ENCODE measurements around the gene SHROOM4. TPM values are rescaled to one million over a fixed set of nuclear protein-coding genes. Genes with fewer than 3 reads are reported as not detected.

SHROOM4 gene
- total RNA-seq, 4 donors from 2014 or later, result 4.6 to 14.1 (median 11.4) TPM

- Histone ChIP-seq H3K36me3 (no peaks in the 10 kb centered on the region), H3K9me3 (no peaks in the 10 kb centered on the region), H3K27me3 (peaks cover 0 to 9% of the 10 kb centered on the region in 2 donors), H3K27ac (no peak overlapping the region), H3K4me3 (no peak overlapping the region), H3K4me1 (no peaks in the 10 kb centered on the region)
- WGBS, 2 donors, result 89 to 96% methylated on average over 5 of the region's 5 CpGs
- no peak for TF ChIP-seq CTCF (IDR thresholded peaks at IDR 0.05)
- TF ChIP-seq POLR2A (IDR thresholded peaks at IDR 0.05), result no peak
- no peak for TF ChIP-seq EP300 (IDR thresholded peaks at IDR 0.05)
- DNase-seq (ENCODE audit: low spot score in 2 of 2), result no peak
These were observed 88.7 kb downstream of the SHROOM4 start for GRCh38 chrX:50725310-50725709.

DNA sequence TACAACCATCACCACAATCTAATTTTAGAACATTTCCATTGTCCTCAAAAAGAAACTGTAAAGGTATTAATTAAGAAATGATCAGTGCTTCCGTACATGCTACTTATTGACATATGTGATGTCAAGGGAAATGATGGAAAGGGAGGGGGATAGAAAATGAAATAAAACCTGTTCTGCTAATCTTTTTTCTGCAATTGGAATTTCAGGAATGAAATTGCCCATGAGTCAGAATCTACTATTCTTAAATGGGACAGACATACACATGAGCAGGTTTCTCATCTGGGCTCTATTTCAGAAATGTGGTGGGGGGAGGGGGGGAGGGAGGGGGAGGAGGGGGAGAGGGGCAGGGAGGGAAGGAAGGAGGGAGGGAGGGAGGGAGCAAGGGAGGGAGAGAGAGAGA lies 91.0 kb downstream of the SHROOM4 start:
- Histone ChIP-seq H3K9me3 (no peaks in the 10 kb centered on the region), H3K4me3 (no peak overlapping the region), H3K36me3 (no peaks in the 10 kb centered on the region), H3K27ac (no peak overlapping the region), H3K27me3 (peaks cover 0 to 9% of the 10 kb centered on the region in 2 donors), H3K4me1 (no peaks in the 10 kb centered on the region)
- WGBS, 2 donors, result 79 to 88% methylated on average over 1 of the region's 1 CpG
- TF ChIP-seq EP300 (IDR thresholded peaks at IDR 0.05) (no peak), CTCF (IDR thresholded peaks at IDR 0.05) (no peak), POLR2A (IDR thresholded peaks at IDR 0.05) (no peak)
- no peak for DNase-seq (ENCODE audit: low spot score in 2 of 2)

DNA sequence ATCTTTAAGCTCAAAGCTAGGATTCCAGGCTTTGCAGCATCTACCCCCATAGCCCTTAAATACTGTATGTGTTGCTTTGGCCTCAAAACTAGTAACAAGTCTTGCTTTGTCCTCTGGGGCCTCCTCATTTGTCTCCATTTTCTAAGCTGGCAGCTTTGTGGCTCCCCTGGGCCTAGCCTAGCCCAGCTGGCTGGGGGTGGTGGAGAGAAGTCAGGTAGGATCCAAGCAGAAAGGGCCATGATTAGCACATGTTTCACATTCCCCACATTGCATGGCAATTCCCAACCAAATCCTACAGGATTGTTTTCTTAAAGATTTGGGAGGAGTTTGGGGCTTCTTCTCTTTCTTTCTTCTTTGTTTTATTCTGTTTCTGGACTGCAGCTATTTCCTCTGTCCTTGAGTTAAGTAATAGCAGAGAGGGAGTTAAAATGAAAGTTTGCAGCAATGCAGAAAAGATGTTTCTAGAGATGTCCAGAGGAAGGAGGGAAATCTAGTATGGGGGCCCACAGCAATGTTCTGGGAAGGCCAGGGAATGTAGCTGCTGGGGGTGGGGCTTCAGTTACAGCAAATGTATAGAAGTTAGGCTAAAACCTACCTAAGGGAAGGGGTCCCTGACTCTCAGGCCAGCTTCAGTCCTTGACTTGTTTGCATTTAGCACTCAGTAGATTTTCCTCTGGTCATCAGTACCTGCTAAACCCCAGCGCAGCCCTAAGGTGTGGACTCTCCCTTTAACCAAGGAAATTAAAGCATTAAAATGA lies 92.1 kb downstream of the SHROOM4 start:
- Histone ChIP-seq H3K27ac (no peak overlapping the region), H3K4me3 (no peak overlapping the region), H3K27me3 (peaks cover 0 to 9% of the 10 kb centered on the region in 2 donors), H3K9me3 (no peaks in the 10 kb centered on the region), H3K4me1 (no peaks in the 10 kb centered on the region), H3K36me3 (no peaks in the 10 kb centered on the region)
- 94 to 100% methylated on average over 1 of the region's 1 CpG for WGBS, 2 donors
- DNase-seq (ENCODE audit: low spot score in 2 of 2), result no peak
- TF ChIP-seq EP300 (IDR thresholded peaks at IDR 0.05) (no peak), CTCF (IDR thresholded peaks at IDR 0.05) (no peak), POLR2A (IDR thresholded peaks at IDR 0.05) (no peak)

- Histone ChIP-seq H3K27me3 (peaks cover 0 to 2% of the 10 kb centered on the region in 2 donors), H3K4me3 (no peak overlapping the region), H3K27ac (no peak overlapping the region), H3K4me1 (no peaks in the 10 kb centered on the region), H3K9me3 (no peaks in the 10 kb centered on the region), H3K36me3 (no peaks in the 10 kb centered on the region)
- TF ChIP-seq CTCF (IDR thresholded peaks at IDR 0.05), result no peak
- no peak for TF ChIP-seq POLR2A (IDR thresholded peaks at IDR 0.05)
- TF ChIP-seq EP300 (IDR thresholded peaks at IDR 0.05), result no peak
- WGBS, 2 donors, result 79 to 86% methylated on average over 2 of the region's 2 CpGs
- DNase-seq (ENCODE audit: low spot score in 2 of 2), result no peak
These were observed 94.4 kb downstream of the SHROOM4 start for GRCh38 chrX:50719614-50720013.

GRCh38 chrX:50718776-50719175 lies 95.2 kb downstream of the SHROOM4 start:
- DNase-seq (ENCODE audit: low spot score in 2 of 2), result no peak
- TF ChIP-seq POLR2A (IDR thresholded peaks at IDR 0.05), result no peak
- no peak for TF ChIP-seq EP300 (IDR thresholded peaks at IDR 0.05)
- TF ChIP-seq CTCF (IDR thresholded peaks at IDR 0.05), result no peak
- WGBS, 2 donors, result 47 to 54% methylated on average over 1 of the region's 1 CpG

More at GRCh38 chrX:50718776-50719175, 95.2 kb downstream of the SHROOM4 start:
- Histone ChIP-seq H3K36me3 (no peaks in the 10 kb centered on the region), H3K4me1 (no peaks in the 10 kb centered on the region), H3K27ac (no peak overlapping the region), H3K9me3 (no peaks in the 10 kb centered on the region), H3K4me3 (no peak overlapping the region), H3K27me3 (no peaks in the 10 kb centered on the region)
